ENCODE measurements around the gene ANLN. TPM values are rescaled to one million over a fixed set of nuclear protein-coding genes. Genes with fewer than 3 reads are reported as not detected.

ANLN gene
- total RNA-seq, 1 experiment from 2014 or later, result 78.9 TPM

GRCh38 chr7:36344622-36345021 is 45.0 kb upstream of the ANLN start:
- Histone ChIP-seq H2BK20ac (ENCODE audit: low read depth, low read length, poor library complexity, severe bottlenecking) (no peak overlapping the region), H3K23ac (ENCODE audit: insufficient read length, low read depth, low read length) (no peak overlapping the region), H3K23me2 (ENCODE audit: insufficient read length, low read depth, low read length, poor library complexity, severe bottlenecking) (no peaks in the 10 kb centered on the region), H4K91ac (ENCODE audit: insufficient read length, low read depth, low read length) (no peak overlapping the region), H2BK5ac (ENCODE audit: insufficient read length, low read length) (no peak overlapping the region), H3K9me3 (ENCODE audit: control insufficient read depth, low read depth, low read length) (no peaks in the 10 kb centered on the region), H3T11ph (ENCODE audit: low read length) (no peak overlapping the region), H3K79me1 (ENCODE audit: insufficient read depth, low read depth, low read length, poor library complexity, severe bottlenecking) (no peaks in the 10 kb centered on the region), H2AFZ (ENCODE audit: low read length) (no peak overlapping the region), H3K79me2 (ENCODE audit: insufficient read depth, low read length) (no peaks in the 10 kb centered on the region), H3K18ac (ENCODE audit: insufficient read length, low read depth, low read length) (no peak overlapping the region), H4K8ac (replicated peaks; ENCODE audit: insufficient read length, low read depth, low read length) (no peak overlapping the region), H3K27ac (ENCODE audit: insufficient read length, low read depth, low read length) (no peak overlapping the region), H3K56ac (ENCODE audit: insufficient read length, low read depth, low read length) (no peak overlapping the region), H3K14ac (ENCODE audit: insufficient read depth, low read length) (no peak overlapping the region), H2AK5ac (ENCODE audit: insufficient read length, low read length) (no peak overlapping the region), H3K9ac (ENCODE audit: extremely low read depth, insufficient read length, low read length) (no peak overlapping the region), H3K4ac (ENCODE audit: low read depth, low read length) (no peak overlapping the region), H2BK12ac (ENCODE audit: insufficient read length, low read depth, low read length) (no peak overlapping the region), H4K20me1 (ENCODE audit: control insufficient read depth, insufficient read depth, insufficient read length) (no peaks in the 10 kb centered on the region), H2BK120ac (ENCODE audit: low read depth, low read length, poor library complexity, severe bottlenecking) (no peak overlapping the region), H2BK15ac (ENCODE audit: low read depth, low read length) (no peak overlapping the region), H3K4me1 (ENCODE audit: insufficient read depth, low read length) (no peaks in the 10 kb centered on the region), H4K5ac (ENCODE audit: insufficient read length, low read depth, low read length) (no peak overlapping the region), H3K4me2 (ENCODE audit: insufficient read depth, insufficient read length, low read length) (no peak overlapping the region), H3K27me3 (ENCODE audit: insufficient read depth, low read length) (no peaks in the 10 kb centered on the region)
- TF ChIP-seq CTCF (conservative IDR thresholded peaks at IDR 0.05), result no peak
- peaks cover 4% of the 10 kb centered on the region for H3K27me3 Mint-ChIP-seq (ENCODE audit: low read depth)
- no peak overlapping the region for H3K27ac Mint-ChIP-seq
- WGBS (ENCODE audit: extremely low coverage, insufficient read length, low lambda C conversion rate), result no CpG with 5 or more reads among the region's 2 CpGs
- H3K4me1 Mint-ChIP-seq, result peaks cover 7 to 8% of the 10 kb centered on the region in 2 experiments
- no peak for DNase-seq
- H3K36me3 Mint-ChIP-seq (ENCODE audit: insufficient read depth in 1 of 3, low read depth in 3 of 3), result no peaks in the 10 kb centered on the region
- no peak overlapping the region for H3K4me3 Mint-ChIP-seq
- peaks cover 0 to 3% of the 10 kb centered on the region in 2 experiments; a peak in 2 of 5 replicates for H3K9me3 Mint-ChIP-seq

Data from H9 (cell line).